ENCODE measurements around the gene TRIM39.

DNA sequence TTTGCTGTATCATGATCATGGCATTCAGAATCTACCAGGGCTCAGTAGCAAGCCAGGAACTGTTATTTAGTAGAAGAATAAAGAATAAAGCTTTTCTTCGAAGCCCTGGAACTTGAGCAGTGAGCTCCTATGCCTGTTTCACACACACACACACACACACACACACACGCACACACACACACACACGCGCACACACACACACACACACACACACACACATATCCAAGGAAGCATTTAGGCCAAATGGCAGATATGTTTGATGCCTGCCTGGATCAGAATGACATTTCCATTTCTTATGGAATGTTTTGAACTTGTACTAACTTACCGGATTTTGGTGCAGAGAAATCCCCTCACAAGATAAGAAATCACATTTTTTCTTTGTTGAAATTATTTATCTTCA, 53.7 kb downstream of the TRIM39 start:
- no peak for TF ChIP-seq RFX1 (IDR thresholded peaks at IDR 0.05)
- no peak for TF ChIP-seq ZNF879 (CRISPR knock-in tag; IDR thresholded peaks at IDR 0.05)
- TF ChIP-seq CBX1 (IDR thresholded peaks at IDR 0.05; ENCODE audit: low read depth), result no peak
- TF ChIP-seq, protein P1, sequence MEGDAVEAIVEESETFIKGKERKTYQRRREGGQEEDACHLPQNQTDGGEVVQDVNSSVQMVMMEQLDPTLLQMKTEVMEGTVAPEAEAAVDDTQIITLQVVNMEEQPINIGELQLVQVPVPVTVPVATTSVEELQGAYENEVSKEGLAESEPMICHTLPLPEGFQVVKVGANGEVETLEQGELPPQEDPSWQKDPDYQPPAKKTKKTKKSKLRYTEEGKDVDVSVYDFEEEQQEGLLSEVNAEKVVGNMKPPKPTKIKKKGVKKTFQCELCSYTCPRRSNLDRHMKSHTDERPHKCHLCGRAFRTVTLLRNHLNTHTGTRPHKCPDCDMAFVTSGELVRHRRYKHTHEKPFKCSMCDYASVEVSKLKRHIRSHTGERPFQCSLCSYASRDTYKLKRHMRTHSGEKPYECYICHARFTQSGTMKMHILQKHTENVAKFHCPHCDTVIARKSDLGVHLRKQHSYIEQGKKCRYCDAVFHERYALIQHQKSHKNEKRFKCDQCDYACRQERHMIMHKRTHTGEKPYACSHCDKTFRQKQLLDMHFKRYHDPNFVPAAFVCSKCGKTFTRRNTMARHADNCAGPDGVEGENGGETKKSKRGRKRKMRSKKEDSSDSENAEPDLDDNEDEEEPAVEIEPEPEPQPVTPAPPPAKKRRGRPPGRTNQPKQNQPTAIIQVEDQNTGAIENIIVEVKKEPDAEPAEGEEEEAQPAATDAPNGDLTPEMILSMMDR (CRISPR knock-in tag; IDR thresholded peaks at IDR 0.05), result no peak
- no peak for TF ChIP-seq GZF1 (CRISPR knock-in tag; IDR thresholded peaks at IDR 0.05)
- no peak for TF ChIP-seq ATRX (CRISPR knock-in tag; IDR thresholded peaks at IDR 0.05; ENCODE audit: borderline replicate concordance)
- TF ChIP-seq, protein P2, sequence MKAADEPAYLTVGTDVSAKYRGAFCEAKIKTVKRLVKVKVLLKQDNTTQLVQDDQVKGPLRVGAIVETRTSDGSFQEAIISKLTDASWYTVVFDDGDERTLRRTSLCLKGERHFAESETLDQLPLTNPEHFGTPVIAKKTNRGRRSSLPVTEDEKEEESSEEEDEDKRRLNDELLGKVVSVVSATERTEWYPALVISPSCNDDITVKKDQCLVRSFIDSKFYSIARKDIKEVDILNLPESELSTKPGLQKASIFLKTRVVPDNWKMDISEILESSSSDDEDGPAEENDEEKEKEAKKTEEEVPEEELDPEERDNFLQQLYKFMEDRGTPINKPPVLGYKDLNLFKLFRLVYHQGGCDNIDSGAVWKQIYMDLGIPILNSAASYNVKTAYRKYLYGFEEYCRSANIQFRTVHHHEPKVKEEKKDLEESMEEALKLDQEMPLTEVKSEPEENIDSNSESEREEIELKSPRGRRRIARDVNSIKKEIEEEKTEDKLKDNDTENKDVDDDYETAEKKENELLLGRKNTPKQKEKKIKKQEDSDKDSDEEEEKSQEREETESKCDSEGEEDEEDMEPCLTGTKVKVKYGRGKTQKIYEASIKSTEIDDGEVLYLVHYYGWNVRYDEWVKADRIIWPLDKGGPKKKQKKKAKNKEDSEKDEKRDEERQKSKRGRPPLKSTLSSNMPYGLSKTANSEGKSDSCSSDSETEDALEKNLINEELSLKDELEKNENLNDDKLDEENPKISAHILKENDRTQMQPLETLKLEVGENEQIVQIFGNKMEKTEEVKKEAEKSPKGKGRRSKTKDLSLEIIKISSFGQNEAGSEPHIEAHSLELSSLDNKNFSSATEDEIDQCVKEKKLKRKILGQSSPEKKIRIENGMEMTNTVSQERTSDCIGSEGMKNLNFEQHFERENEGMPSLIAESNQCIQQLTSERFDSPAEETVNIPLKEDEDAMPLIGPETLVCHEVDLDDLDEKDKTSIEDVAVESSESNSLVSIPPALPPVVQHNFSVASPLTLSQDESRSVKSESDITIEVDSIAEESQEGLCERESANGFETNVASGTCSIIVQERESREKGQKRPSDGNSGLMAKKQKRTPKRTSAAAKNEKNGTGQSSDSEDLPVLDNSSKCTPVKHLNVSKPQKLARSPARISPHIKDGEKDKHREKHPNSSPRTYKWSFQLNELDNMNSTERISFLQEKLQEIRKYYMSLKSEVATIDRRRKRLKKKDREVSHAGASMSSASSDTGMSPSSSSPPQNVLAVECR (CRISPR knock-in tag; IDR thresholded peaks at IDR 0.05; ENCODE audit: borderline replicate concordance), result no peak
- no peak for TF ChIP-seq ZZZ3 (CRISPR knock-in tag; IDR thresholded peaks at IDR 0.05; ENCODE audit: borderline replicate concordance)
- TF ChIP-seq NFYB (CRISPR knock-in tag; IDR thresholded peaks at IDR 0.05), result no peak
- no peak for TF ChIP-seq EP300 (IDR thresholded peaks at IDR 0.05; ENCODE audit: low read depth in 2 of 2, low read length in 2 of 2)
- no peak for TF ChIP-seq EP300 (CRISPR knock-in tag; IDR thresholded peaks at IDR 0.05; ENCODE audit: borderline replicate concordance)
